OCI-LY3 (cell line): ENCODE measurements around the gene CALM1.
A peak's percentile ranks its signal among the peaks of the same experiment; 100 is the strongest.

Experiments
- H2AFZ ChIP-seq: fragments of 200-600, 300-600 bp; shearing (Covaris generic); 2 replicates; pipeline ENCODE4 v1.6.0; 2014; ENCODE audit warnings: antibody characterized with exemption, low read depth, low read length
- H3K27ac ChIP-seq: fragments of 200-600, 300-600 bp; sonication (generic); 2 replicates; pipeline ENCODE4 v1.5.1; 2014; ENCODE audit warnings: mild to moderate bottlenecking, low read length, moderate library complexity, mixed read lengths
- H3K27me3 ChIP-seq: fragments of 200-600, 300-600 bp; sonication (generic); 2 replicates; pipeline ENCODE4 v1.6.1; 2014; ENCODE audit warnings: low read depth, low read length, mixed read lengths
- H3K36me3 ChIP-seq: fragments of 200-600, 300-600 bp; sonication (generic); replicated peaks from 2 replicates; pipeline ENCODE3; 2014; ENCODE audit warnings: low read depth, low read length, mixed read lengths
- H3K4me1 ChIP-seq: fragments of 300-600, 200-600 bp; sonication (generic); 2 replicates; pipeline ENCODE4 v1.6.1; 2014; ENCODE audit warnings: low read length, mixed read lengths
- H3K4me2 ChIP-seq: fragments of 200-600, 300-600 bp; sonication (generic); 2 replicates; pipeline ENCODE4 v1.6.1; 2014; ENCODE audit warnings: low read length, mixed read lengths
- H3K4me3 ChIP-seq: fragments of 300-600, 200-600 bp; sonication (generic); 2 replicates; pipeline ENCODE4 v1.5.1; 2014; ENCODE audit warnings: antibody characterized with exemption, mild to moderate bottlenecking, low read length, moderate library complexity
- H3K79me2 ChIP-seq: fragments of 300-600, 200-600 bp; shearing (Covaris generic); 2 replicates; pipeline ENCODE4 v1.6.1; 2014; ENCODE audit warnings: mild to moderate bottlenecking, low read length, mixed read lengths
- H3K9ac ChIP-seq: fragments of 300-600, 200-600 bp; shearing (Covaris generic); 2 replicates; pipeline ENCODE4 v1.6.0; 2014; ENCODE audit warnings: mild to moderate bottlenecking, low read length, moderate library complexity
- H3K9me3 ChIP-seq: fragments of 200-600, 300-600 bp; shearing (Covaris generic); 2 replicates; pipeline ENCODE4 v1.6.1; 2014; ENCODE audit warnings: low read length, mixed read lengths; ENCODE audit not compliant: insufficient read depth
- H4K20me1 ChIP-seq: fragments of 200-600, 300-600 bp; sonication (generic); 2 replicates; pipeline ENCODE4 v1.6.1; 2016; ENCODE audit warnings: low read length, mixed read lengths; ENCODE audit not compliant: insufficient read depth
- CTCF ChIP-seq: fragments of 200-600, 300-600 bp; sonication (generic); IDR thresholded peaks from 2 replicates; pipeline ENCODE4 v1.5.1; 2014; ENCODE audit warnings: antibody characterized with exemption, low read length, low read depth
- EZH2phosphoT487 ChIP-seq: fragments of 200-600 bp; shearing (Covaris generic); IDR thresholded peaks from 2 replicates; pipeline ENCODE4 v1.6.1; 2018; ENCODE audit warnings: antibody characterized with exemption, mixed run types, low read depth

Gene CALM1

GRCh38 chr14:90396341-90397339 lies at the start of gene CALM1:
Gene CALM1 (plus strand): TSS chr14:90397029. CDS start chr14:90397231, 202 bp downstream.
- H3K4me3 ChIP-seq = peak within 1 kb of the TSS; percentile 91
- H3K27ac ChIP-seq = peak within 1 kb of the TSS; percentile 71
- peak within 1 kb of the TSS; percentile 94 for H3K4me2 ChIP-seq
- peak within 1 kb of the TSS; percentile 83 for H3K9ac ChIP-seq
- H2AFZ ChIP-seq = peak within 1 kb of the TSS; percentile 92
- no peak for TF ChIP-seq EZH2phosphoT487
- no peak for TF ChIP-seq CTCF
- peaks cover 28% of the 10 kb centered on the region for H4K20me1 ChIP-seq
- H3K27me3 ChIP-seq = 0 out of 2 replicates have a peak, but pooled peaks cover 3% of the 10 kb centered on the region
- H3K4me1 ChIP-seq = peaks cover 19% of the 10 kb centered on the region
- peaks cover 17% of the 10 kb centered on the region for H3K36me3 ChIP-seq
- H3K9me3 ChIP-seq = no peaks in the 10 kb centered on the region
- H3K79me2 ChIP-seq = peaks cover 43% of the 10 kb centered on the region

GRCh38 chr14:90348270-90348669 lies 48.6 kb upstream of the CALM1 start:
- Histone ChIP-seq H3K79me2 (no peaks in the 10 kb centered on the region), H3K9me3 (no peaks in the 10 kb centered on the region), H3K4me1 (peaks cover 13% of the 10 kb centered on the region), H4K20me1 (no peaks in the 10 kb centered on the region), H3K27me3 (peaks cover 16% of the 10 kb centered on the region), H3K9ac (no peak overlapping the region), H3K4me2 (no peak overlapping the region), H3K27ac (no peak overlapping the region), H3K4me3 (no peak overlapping the region), H3K36me3 (no peaks in the 10 kb centered on the region), H2AFZ (no peak overlapping the region)
- TF ChIP-seq CTCF (no peak), EZH2phosphoT487 (no peak)

- no peak overlapping the region for H2AFZ ChIP-seq
These were observed 47.1 kb upstream of the CALM1 start for GRCh38 chr14:90349739-90350138.

More at GRCh38 chr14:90349739-90350138, 47.1 kb upstream of the CALM1 start:
- Histone ChIP-seq H4K20me1 (no peaks in the 10 kb centered on the region), H3K9ac (no peak overlapping the region), H3K27ac (no peak overlapping the region), H3K4me3 (peak overlapping the region; percentile 14; the same call in 1 of the 2 replicates), H3K36me3 (no peaks in the 10 kb centered on the region), H3K79me2 (no peaks in the 10 kb centered on the region), H3K27me3 (peaks cover 9% of the 10 kb centered on the region), H3K9me3 (no peaks in the 10 kb centered on the region), H3K4me1 (peaks cover 13% of the 10 kb centered on the region), H3K4me2 (peak overlapping the region; percentile 68)
- no peak for TF ChIP-seq CTCF
- TF ChIP-seq EZH2phosphoT487 = no peak
